Neural progenitor cell (in vitro differentiated cells): ENCODE results near the gene ARHGEF9.

Experiments
- EZH2phosphoT487 ChIP-seq: fragments of 200-600 bp; sonication (generic); IDR thresholded peaks from 2 replicates; pipeline ENCODE4 v1.6.1; 2017; ENCODE audit warnings: antibody characterized with exemption
- TF ChIP-seq, protein P1 (sequence below): fragments of 200-600 bp; sonication (generic); IDR thresholded peaks from 2 replicates; pipeline ENCODE4 v1.5.1; 2017; ENCODE audit warnings: antibody characterized with exemption, mild to moderate bottlenecking

DNA sequence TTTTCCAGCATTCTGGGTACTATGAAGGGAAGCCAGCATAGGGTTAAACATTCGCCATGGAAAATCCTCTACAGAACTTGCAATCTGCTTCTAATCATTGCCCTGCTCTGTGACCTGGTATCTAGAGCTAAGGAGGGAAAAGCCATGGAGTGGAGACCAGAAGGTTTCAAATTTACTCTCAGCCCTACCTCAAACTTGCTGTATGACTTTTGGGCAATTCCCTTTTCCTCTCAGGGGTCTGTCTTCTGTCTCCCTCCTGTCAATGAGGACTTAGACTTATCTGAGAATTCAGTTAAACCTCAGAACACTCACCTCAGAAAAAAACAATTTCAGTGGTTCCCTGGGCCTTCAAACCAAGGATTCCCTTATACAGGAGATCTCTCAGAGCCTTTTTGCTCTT lies 29.1 kb downstream of the ARHGEF9 start:
- TF ChIP-seq, protein P1, sequence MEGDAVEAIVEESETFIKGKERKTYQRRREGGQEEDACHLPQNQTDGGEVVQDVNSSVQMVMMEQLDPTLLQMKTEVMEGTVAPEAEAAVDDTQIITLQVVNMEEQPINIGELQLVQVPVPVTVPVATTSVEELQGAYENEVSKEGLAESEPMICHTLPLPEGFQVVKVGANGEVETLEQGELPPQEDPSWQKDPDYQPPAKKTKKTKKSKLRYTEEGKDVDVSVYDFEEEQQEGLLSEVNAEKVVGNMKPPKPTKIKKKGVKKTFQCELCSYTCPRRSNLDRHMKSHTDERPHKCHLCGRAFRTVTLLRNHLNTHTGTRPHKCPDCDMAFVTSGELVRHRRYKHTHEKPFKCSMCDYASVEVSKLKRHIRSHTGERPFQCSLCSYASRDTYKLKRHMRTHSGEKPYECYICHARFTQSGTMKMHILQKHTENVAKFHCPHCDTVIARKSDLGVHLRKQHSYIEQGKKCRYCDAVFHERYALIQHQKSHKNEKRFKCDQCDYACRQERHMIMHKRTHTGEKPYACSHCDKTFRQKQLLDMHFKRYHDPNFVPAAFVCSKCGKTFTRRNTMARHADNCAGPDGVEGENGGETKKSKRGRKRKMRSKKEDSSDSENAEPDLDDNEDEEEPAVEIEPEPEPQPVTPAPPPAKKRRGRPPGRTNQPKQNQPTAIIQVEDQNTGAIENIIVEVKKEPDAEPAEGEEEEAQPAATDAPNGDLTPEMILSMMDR, result no peak
- no peak for TF ChIP-seq EZH2phosphoT487
